HL-60 (cell line): ENCODE measurements around the gene ESR2.

ENCODE experiments used
- DNase-seq, 2 experiments: peaks; one replicate each; pipeline ENCODE4 v3.0.0-alpha.2; 2010 to 2020; ENCODE audit warnings: low read depth in 1 of 2, low spot score in 1 of 2
- H3K27ac ChIP-seq: fragments of 250-450 bp; sonication (Bioruptor Pico); replicated peaks from 2 replicates; pipeline ENCODE4 v1.5.1; 2020; ENCODE audit warnings: mild to moderate bottlenecking, moderate library complexity
- H3K27me3 ChIP-seq: fragments of 250-450 bp; sonication (Bioruptor Pico); 2 replicates; pipeline ENCODE4 v1.5.1; 2021; ENCODE audit warnings: mild to moderate bottlenecking, moderate library complexity; ENCODE audit not compliant: insufficient read depth, poor library complexity, severe bottlenecking
- H3K4me3 ChIP-seq: replicated peaks from 2 replicates; pipeline ENCODE4 v1.5.1; 2011; ENCODE audit warnings: mild to moderate bottlenecking, control low read depth, low read length; ENCODE audit not compliant: insufficient read depth
- GABPA ChIP-seq: IDR thresholded peaks from 2 replicates; pipeline ENCODE4 v1.6.1; 2012; ENCODE audit warnings: low read depth
- POLR2AphosphoS5 ChIP-seq: IDR thresholded peaks from 2 replicates; pipeline ENCODE4 v1.6.1; 2012; ENCODE audit warnings: low read depth
- SPI1 ChIP-seq: IDR thresholded peaks from 2 replicates; pipeline ENCODE4 v1.6.1; 2012; ENCODE audit warnings: low read depth, mild to moderate bottlenecking, borderline replicate concordance
- TF ChIP-seq, protein P1 (sequence below): IDR thresholded peaks from one replicate; pipeline ENCODE4 v1.5.1; 2011; ENCODE audit warnings: low read length, control low read depth, inconsistent platforms; ENCODE audit not compliant: insufficient read depth
- TF ChIP-seq, protein P2 (sequence below): IDR thresholded peaks from 2 replicates; pipeline ENCODE4 v1.6.1; 2012; ENCODE audit warnings: low read depth; ENCODE audit not compliant: insufficient replicate concordance

The ESR2 gene

DNA sequence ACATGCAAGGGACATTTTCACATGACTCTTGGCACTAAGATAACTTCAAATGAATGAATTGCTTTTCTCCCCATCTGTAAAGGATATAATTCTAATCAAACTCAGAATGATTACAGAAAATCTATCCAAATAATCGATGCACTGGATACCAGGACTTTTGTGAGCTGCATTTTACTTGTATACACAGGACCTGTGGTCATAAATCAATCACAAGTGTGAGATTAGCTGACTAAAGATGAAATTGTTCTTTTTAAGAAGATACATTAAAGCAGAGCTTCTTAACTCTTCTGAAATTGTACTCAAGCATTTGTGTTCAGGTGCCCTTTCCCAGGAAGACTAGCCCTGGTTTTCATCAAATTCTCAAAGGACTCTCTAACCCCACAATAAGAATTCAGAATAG, 66.3 kb downstream of the ESR2 start:
- no peak for DNase-seq
- no peak overlapping the region for H3K27ac ChIP-seq
- H3K4me3 ChIP-seq: no peak overlapping the region
- H3K27me3 ChIP-seq: no peaks in the 10 kb centered on the region
- TF ChIP-seq POLR2AphosphoS5 (no peak), SPI1 (no peak), GABPA (no peak)
- TF ChIP-seq, protein P1, sequence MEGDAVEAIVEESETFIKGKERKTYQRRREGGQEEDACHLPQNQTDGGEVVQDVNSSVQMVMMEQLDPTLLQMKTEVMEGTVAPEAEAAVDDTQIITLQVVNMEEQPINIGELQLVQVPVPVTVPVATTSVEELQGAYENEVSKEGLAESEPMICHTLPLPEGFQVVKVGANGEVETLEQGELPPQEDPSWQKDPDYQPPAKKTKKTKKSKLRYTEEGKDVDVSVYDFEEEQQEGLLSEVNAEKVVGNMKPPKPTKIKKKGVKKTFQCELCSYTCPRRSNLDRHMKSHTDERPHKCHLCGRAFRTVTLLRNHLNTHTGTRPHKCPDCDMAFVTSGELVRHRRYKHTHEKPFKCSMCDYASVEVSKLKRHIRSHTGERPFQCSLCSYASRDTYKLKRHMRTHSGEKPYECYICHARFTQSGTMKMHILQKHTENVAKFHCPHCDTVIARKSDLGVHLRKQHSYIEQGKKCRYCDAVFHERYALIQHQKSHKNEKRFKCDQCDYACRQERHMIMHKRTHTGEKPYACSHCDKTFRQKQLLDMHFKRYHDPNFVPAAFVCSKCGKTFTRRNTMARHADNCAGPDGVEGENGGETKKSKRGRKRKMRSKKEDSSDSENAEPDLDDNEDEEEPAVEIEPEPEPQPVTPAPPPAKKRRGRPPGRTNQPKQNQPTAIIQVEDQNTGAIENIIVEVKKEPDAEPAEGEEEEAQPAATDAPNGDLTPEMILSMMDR: no peak
- TF ChIP-seq, protein P2, sequence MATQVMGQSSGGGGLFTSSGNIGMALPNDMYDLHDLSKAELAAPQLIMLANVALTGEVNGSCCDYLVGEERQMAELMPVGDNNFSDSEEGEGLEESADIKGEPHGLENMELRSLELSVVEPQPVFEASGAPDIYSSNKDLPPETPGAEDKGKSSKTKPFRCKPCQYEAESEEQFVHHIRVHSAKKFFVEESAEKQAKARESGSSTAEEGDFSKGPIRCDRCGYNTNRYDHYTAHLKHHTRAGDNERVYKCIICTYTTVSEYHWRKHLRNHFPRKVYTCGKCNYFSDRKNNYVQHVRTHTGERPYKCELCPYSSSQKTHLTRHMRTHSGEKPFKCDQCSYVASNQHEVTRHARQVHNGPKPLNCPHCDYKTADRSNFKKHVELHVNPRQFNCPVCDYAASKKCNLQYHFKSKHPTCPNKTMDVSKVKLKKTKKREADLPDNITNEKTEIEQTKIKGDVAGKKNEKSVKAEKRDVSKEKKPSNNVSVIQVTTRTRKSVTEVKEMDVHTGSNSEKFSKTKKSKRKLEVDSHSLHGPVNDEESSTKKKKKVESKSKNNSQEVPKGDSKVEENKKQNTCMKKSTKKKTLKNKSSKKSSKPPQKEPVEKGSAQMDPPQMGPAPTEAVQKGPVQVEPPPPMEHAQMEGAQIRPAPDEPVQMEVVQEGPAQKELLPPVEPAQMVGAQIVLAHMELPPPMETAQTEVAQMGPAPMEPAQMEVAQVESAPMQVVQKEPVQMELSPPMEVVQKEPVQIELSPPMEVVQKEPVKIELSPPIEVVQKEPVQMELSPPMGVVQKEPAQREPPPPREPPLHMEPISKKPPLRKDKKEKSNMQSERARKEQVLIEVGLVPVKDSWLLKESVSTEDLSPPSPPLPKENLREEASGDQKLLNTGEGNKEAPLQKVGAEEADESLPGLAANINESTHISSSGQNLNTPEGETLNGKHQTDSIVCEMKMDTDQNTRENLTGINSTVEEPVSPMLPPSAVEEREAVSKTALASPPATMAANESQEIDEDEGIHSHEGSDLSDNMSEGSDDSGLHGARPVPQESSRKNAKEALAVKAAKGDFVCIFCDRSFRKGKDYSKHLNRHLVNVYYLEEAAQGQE: no peak

DNA sequence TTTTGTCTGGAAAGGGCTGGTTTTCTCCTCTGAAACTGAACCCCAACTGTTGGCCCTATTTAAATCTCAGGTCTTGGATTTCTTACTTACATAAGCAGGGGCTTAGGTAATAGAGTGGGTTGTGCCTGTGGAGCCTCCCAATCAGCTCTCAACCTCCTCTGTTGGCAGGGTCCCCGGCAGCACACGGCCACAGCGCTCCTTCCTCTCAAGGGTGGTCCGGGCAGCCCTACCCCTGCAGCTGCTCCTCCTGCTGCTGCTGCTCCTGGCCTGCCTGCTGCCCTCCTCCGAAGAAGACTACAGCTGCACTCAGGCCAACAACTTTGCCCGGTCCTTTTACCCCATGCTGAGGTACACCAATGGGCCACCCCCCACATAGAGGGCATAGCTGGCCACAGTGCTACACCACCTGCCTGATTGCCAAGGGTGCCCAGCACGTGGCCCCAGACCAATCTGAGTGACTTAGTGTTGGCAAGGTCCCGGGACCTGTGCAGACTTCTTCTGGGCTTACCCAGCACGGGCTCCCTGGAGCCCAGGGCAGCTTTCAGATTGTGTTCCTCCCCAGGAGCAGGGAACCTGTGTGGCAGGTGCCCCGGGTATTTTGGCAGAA, 68.9 kb downstream of the ESR2 start:
- Histone ChIP-seq H3K27me3 (no peaks in the 10 kb centered on the region), H3K27ac (no peak overlapping the region), H3K4me3 (no peak overlapping the region)
- no peak for DNase-seq
- TF ChIP-seq GABPA (no peak), SPI1 (no peak), POLR2AphosphoS5 (no peak)
- TF ChIP-seq, protein P2: no peak
- TF ChIP-seq, protein P1: no peak

DNA sequence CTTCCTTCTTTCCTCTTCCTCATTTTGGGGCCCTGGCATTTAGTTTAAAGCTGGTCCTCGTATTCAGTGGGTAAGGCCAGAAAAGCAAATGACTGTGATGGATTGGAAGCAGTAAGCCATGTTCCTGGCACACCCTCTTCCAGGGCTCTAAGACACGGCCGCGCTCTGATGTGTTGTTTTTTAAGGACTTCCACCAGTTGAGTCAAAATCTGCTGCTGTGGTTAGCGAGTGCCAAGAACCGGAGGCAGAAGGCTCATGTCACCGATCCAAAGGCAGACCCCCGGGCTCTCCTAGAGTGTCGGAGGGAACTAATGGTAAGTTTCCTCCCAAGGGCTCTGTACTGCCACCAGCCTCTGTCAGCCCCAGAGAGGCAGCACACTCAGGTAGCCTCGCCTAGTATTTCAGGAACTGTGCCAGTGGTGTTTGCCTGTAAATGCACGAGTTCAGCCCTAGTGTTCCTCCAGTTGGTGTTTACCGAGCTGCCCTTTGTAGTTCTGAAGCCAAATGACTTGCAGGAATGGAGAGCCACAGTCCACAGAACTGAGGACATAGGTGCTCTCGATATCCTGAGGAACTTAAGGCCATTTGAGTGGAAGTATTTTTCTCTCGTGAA, 72.7 kb downstream of the ESR2 start:
- no peaks in the 10 kb centered on the region for H3K27me3 ChIP-seq
- H3K27ac ChIP-seq: no peak overlapping the region
- peak in 1 of 2 experiments; percentile 2 for DNase-seq
- H3K4me3 ChIP-seq: no peak overlapping the region
- TF ChIP-seq GABPA (no peak), SPI1 (peak; percentile 79)
- TF ChIP-seq, protein P1: no peak
- TF ChIP-seq, protein P2: no peak
